Epithelial cell of esophagus (primary cell): ENCODE results near the gene C4BPB.

Experiments
- DNase-seq: peaks from one replicate; pipeline ENCODE4 v3.0.0; 2010; ENCODE audit warnings: low read depth
- H3K4me3 ChIP-seq: 2 replicates; pipeline ENCODE4 v1.5.1; 2011; ENCODE audit warnings: mild to moderate bottlenecking, low read length, control low read depth
- CTCF ChIP-seq: IDR thresholded peaks from 2 replicates; pipeline ENCODE4 v1.5.1; 2011; ENCODE audit warnings: low read depth, mild to moderate bottlenecking, low read length, control low read depth, inconsistent platforms; ENCODE audit not compliant: insufficient read depth; ENCODE audit errors: missing control alignments

The C4BPB gene

DNA sequence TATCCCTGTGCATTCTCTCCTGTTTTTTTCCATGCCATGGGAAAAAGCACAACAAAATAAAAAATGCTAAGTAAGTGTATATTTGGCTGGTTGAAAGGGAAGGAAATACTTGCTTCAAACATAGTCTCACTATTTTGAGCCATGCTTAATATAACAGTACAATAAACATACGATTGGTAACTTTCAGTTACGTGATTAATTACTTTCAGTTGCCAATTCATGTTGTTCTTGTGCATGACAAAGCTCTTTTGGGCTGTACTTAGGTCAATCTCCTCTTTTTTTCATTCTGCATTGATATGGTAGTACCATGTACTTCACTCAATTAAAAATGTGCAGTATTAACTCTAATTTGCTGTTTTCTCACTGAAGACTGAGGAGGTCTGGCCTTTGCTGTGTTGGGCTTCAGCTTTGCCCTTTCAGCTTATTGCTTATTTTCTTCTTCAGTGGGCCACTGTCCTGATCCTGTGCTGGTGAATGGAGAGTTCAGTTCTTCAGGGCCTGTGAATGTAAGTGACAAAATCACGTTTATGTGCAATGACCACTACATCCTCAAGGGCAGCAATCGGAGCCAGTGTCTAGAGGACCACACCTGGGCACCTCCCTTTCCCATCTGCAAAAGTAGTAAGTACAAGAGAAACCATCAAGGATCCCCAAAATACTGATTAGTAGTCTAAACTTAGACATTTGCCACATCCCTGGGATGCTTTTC lies 2.7 kb downstream of the C4BPB start:
- DNase-seq = no peak
- no peak overlapping the region for H3K4me3 ChIP-seq

DNA sequence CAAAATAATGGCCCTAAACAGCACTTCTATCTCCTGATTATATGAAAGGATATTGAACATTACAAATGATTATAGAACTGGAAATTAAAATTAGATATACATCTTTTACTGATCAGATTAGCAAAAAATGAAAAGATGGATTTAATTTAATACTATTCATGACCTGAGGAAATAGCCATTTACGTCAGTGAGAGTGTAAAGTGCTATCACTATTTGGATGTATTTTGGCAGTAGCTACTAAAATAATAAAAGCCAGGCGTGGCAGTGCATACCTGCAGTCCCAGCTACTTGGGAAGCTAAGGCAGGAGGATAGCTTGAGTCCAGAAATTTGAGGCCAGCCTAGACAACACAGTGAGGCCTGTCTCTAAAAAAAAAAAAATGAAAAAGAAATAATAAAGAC lies 5.3 kb downstream of the C4BPB start:
- no peak for TF ChIP-seq CTCF
- DNase-seq = no peak
- H3K4me3 ChIP-seq = no peak overlapping the region

More for the DNA sequence above, 2.7 kb downstream of the C4BPB start:
- no peak for TF ChIP-seq CTCF

DNA sequence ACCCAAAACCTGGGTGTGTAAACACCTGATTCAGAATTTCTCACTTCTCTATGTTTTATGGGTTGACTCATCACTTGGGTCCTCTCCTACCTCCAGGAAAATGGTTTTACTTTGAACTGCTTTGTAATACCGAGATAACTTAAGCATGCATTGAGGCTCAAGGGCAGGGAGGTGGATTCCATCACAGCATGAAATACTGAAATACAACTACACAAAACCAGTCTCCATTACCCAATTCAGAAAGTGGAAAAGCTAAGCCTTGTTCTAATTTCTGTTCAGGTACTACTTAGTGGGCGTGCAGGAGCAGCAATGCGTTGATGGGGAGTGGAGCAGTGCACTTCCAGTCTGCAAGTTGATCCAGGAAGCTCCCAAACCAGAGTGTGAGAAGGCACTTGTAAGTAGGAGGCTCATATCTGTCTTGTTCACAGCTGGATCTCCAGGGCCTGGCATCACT lies 9.2 kb downstream of the C4BPB start:
- H3K4me3 ChIP-seq = no peak overlapping the region
- TF ChIP-seq CTCF = no peak
- DNase-seq = peak; percentile 5

- H3K4me3 ChIP-seq = no peak overlapping the region
- TF ChIP-seq CTCF = no peak
- no peak for DNase-seq
Measured at GRCh38 chr1:207101720-207102119, 13.1 kb downstream of the C4BPB start.

GRCh38 chr1:207102146-207102545 lies 13.5 kb downstream of the C4BPB start:
- no peak for TF ChIP-seq CTCF
- no peak for DNase-seq
- no peak overlapping the region for H3K4me3 ChIP-seq

- H3K4me3 ChIP-seq = no peak overlapping the region
- DNase-seq = no peak
- no peak for TF ChIP-seq CTCF
Measured at GRCh38 chr1:207102659-207103058, 14.0 kb downstream of the C4BPB start.

DNA sequence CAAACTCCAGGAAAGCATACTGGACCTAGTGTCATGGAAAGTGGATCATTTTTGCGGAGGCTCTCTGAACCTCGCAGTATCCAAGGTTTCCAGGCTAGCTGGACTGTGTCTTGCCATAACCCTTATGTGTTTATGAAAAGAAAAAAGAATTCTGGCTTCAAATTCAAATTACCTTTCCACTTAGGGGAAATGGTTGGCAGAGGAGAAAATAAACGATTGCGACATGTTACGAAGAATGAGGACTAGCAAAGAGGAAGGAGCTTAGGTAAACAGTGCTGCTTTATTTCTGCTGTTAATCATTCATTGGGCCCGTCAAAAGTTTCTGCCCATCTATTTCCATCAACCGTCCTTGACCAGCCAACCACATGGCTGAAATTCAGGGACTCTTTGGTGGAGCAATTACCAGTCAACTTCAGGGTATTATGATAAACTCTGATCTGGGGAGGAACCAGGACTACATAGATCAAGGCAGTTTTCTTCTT lies 15.3 kb downstream of the C4BPB start, which contains the start of gene C4BPA:
Gene C4BPA, plus strand, starts transcription at position 342 of the 482 bp plus-strand sequence. CDS start 8,793 bp downstream, outside the sequence.
- peak; percentile 4 for DNase-seq
- TF ChIP-seq CTCF = no peak
- no peak within 1 kb of the TSS for H3K4me3 ChIP-seq
